Activated CD8-positive, alpha-beta memory T cell treated with anti-CD3 and anti-CD28 coated beads for 24 hours (primary cell): ENCODE measurements around the gene EYA2.

Experiments used
- DNase-seq: peaks from one replicate; pipeline ENCODE4 v3.0.0-alpha.2; 2020

EYA2 gene

GRCh38 chr20:46933150-46933549 lies 38.5 kb downstream of the EYA2 start:
- no peak for DNase-seq

GRCh38 chr20:46934746-46935287 lies 40.2 kb downstream of the EYA2 start:
- DNase-seq: no peak

- no peak for DNase-seq
These were observed 40.9 kb downstream of the EYA2 start for GRCh38 chr20:46935394-46936017.

- DNase-seq: no peak
These were observed 41.9 kb downstream of the EYA2 start for GRCh38 chr20:46936415-46937156.

- DNase-seq: no peak
These were observed 42.5 kb downstream of the EYA2 start for GRCh38 chr20:46937157-46937523.

GRCh38 chr20:46937533-46938226 lies 43.0 kb downstream of the EYA2 start:
- DNase-seq: no peak

- no peak for DNase-seq
These were observed 43.8 kb downstream of the EYA2 start for GRCh38 chr20:46938434-46938833.

GRCh38 chr20:46939031-46939965 lies 44.7 kb downstream of the EYA2 start:
- DNase-seq: no peak

GRCh38 chr20:46940616-46941015 lies 46.0 kb downstream of the EYA2 start:
- no peak for DNase-seq

GRCh38 chr20:46941404-46941803 lies 46.8 kb downstream of the EYA2 start:
- DNase-seq: no peak

- no peak for DNase-seq
These were observed 49.4 kb downstream of the EYA2 start for GRCh38 chr20:46943861-46944591.

- DNase-seq: no peak
These were observed 50.8 kb downstream of the EYA2 start for GRCh38 chr20:46945465-46945864.

- DNase-seq: no peak
These were observed 51.6 kb downstream of the EYA2 start for GRCh38 chr20:46946181-46946624.

GRCh38 chr20:46946796-46947195 lies 52.2 kb downstream of the EYA2 start:
- no peak for DNase-seq

- DNase-seq: no peak
These were observed 53.4 kb downstream of the EYA2 start for GRCh38 chr20:46948081-46948480.

GRCh38 chr20:46951405-46951804 lies 56.8 kb downstream of the EYA2 start:
- DNase-seq: no peak

- DNase-seq: no peak
These were observed 57.3 kb downstream of the EYA2 start for GRCh38 chr20:46951840-46952497.

- no peak for DNase-seq
These were observed 59.0 kb downstream of the EYA2 start for GRCh38 chr20:46953596-46953995.

- DNase-seq: no peak
These were observed 59.9 kb downstream of the EYA2 start for GRCh38 chr20:46954490-46955038.

GRCh38 chr20:46955601-46956556 lies 61.2 kb downstream of the EYA2 start:
- DNase-seq: no peak
